LNCAP (cell line): ENCODE results near the gene TRIM23.

Source experiments
- CTCF ChIP-seq: fragments of 450-650 bp; IDR thresholded peaks from 2 replicates; pipeline ENCODE4 v1.5.1; 2017; ENCODE audit warnings: mild to moderate bottlenecking

TRIM23 gene

GRCh38 chr5:65646938-65647337, 22.8 kb upstream of the TRIM23 start:
- no peak for TF ChIP-seq CTCF

- TF ChIP-seq CTCF: no peak
Observed at GRCh38 chr5:65640240-65640639, 16.1 kb upstream of the TRIM23 start.

GRCh38 chr5:65630981-65631380, 6.8 kb upstream of the TRIM23 start:
- TF ChIP-seq CTCF: no peak

- TF ChIP-seq CTCF: no peak
Observed at GRCh38 chr5:65625743-65626142, 1.6 kb upstream of the TRIM23 start.

GRCh38 chr5:65624571-65625555, 730 bp upstream of the TRIM23 start, which contains the start of the genes SHLD3 and TRAPPC13:
TSS of gene SHLD3 (plus strand) at chr5:65625027. CDS start at chr5:65629588, 4,561 bp downstream.
TSS of gene TRAPPC13 (plus strand) at chr5:65625027. CDS start at chr5:65625061, 34 bp downstream.
- TF ChIP-seq CTCF: no peak

GRCh38 chr5:65623482-65623881, 651 bp downstream of the TRIM23 start:
- TF ChIP-seq CTCF: no peak

- no peak for TF ChIP-seq CTCF
Observed at GRCh38 chr5:65620021-65620420, 4.1 kb downstream of the TRIM23 start.
